OCI-LY7 (cell line): ENCODE data around the gene RNF130.

Experiments
- CTCF ChIP-seq: fragments of 200-600 bp; sonication (generic); conservative IDR thresholded peaks from 2 replicates; pipeline ENCODE4 v1.5.1; 2014; ENCODE audit warnings: mild to moderate bottlenecking, antibody characterized with exemption, low read length, moderate library complexity, mixed read lengths
- EZH2phosphoT487 ChIP-seq: fragments of 200-600 bp; sonication (generic); IDR thresholded peaks from 2 replicates; pipeline ENCODE4 v1.6.1; 2018; ENCODE audit warnings: low read depth, borderline replicate concordance, mild to moderate bottlenecking, mixed run types, antibody characterized with exemption, low read length, moderate library complexity, mixed read lengths

GRCh38 chr5:180074462-180074861 is 2.9 kb upstream of the RNF130 start:
- no peak for TF ChIP-seq CTCF
- TF ChIP-seq EZH2phosphoT487: no peak
